Adrenal gland (tissue), 12 donors: Measurements from ENCODE around the gene LHFPL6. TPM values are rescaled to one million over a fixed set of nuclear protein-coding genes. Genes with fewer than 3 reads are reported as not detected.

ENCODE experiments used
- DNase-seq, 7 donors: peaks; one replicate each; pipeline ENCODE4 v3.0.0-alpha.2; 2019 to 2020
- H3K27ac ChIP-seq, 5 donors: fragments of 200-600 bp; sonication (generic) in 4 of 5; 1 replicate in 3 of 5; 2 replicates in 2 of 5; pipeline versions ENCODE4 v1.5.1 to v1.8.0; 2016 to 2020; ENCODE audit warnings: mild to moderate bottlenecking in 1 of 5
- H3K27me3 ChIP-seq: fragments of 200-600 bp; 2 replicates; pipeline ENCODE4 v1.8.0; 2021
- H3K36me3 ChIP-seq, 2 donors: fragments of 200-600 bp; replicated peaks in 1 of 2; 1 replicate in 1 of 2; 2 replicates in 1 of 2; pipeline versions ENCODE4 v1.5.1 to v1.8.0; 2018 to 2022
- H3K4me1 ChIP-seq, 2 donors: fragments of 200-600 bp; replicated peaks in 1 of 2; 1 replicate in 1 of 2; 2 replicates in 1 of 2; pipeline versions ENCODE4 v1.5.1 to v1.8.0; 2018 to 2021
- H3K4me3 ChIP-seq, 4 donors: fragments of 200-600 bp; sonication (generic) in 3 of 4; one replicate each; pipeline ENCODE4 v1.5.1; 2016 to 2018
- H3K9me3 ChIP-seq, 3 donors: fragments of 200-600 bp; sonication (generic) in 1 of 3; replicated peaks in 1 of 3; 1 replicate in 2 of 3; 2 replicates in 1 of 3; pipeline versions ENCODE4 v1.5.1 to v1.8.0; 2016 to 2021
- CTCF ChIP-seq, 6 experiments: fragments of 450-650 bp in 4 of 6; fragments of 200-600 bp in 2 of 6; sonication (generic) in 1 of 6; IDR thresholded peaks; 1 replicate in 5 of 6; 2 replicates in 1 of 6; pipeline versions ENCODE4 v1.5.1 to v1.8.0; 2016 to 2021; ENCODE audit warnings: antibody characterized with exemption in 6 of 6, mild to moderate bottlenecking in 2 of 6, moderate library complexity in 1 of 6
- POLR2A ChIP-seq, 2 donors: fragments of 450-650 bp; IDR thresholded peaks; one replicate each; pipeline ENCODE4 v1.6.1; 2017; ENCODE audit warnings: antibody characterized with exemption in 2 of 2, mild to moderate bottlenecking in 2 of 2, moderate library complexity in 1 of 2
- WGBS, 4 donors: extraction: QIAGEN DNeasy Blood & Tissue Kit in 2 of 4; methylation state at CpG; one replicate each; pipeline versions ENCODE4 v1.1.5 to v1.1.7; 2013 to 2017; 5-methylcytosine and 5-hydroxymethylcytosine counted together
- intact Hi-C, 2 donors: fragments of 100-400 bp; cut with DNase I; formaldehyde crosslinking; loops; one replicate each; pipeline versions ENCODE4 v1.14.1 to v1.15.0; 2022 to 2023
- polyA plus RNA-seq, 3 donors: library from polyadenylated mRNA; stranded (reverse); fragments of 200-250 nt in 2 of 3; fragments of 350-450 nt in 1 of 3; fragmentation: Illumina TruSeq in 1 of 3; extraction: RNeasy Lipid Tissue Mini Kit (QIAGEN cat#74804) in 1 of 3; gene quantifications; one replicate each; pipeline ENCODE4 v1.2.3, GENCODE V29; 2013 to 2014
- total RNA-seq, 9 donors: library from RNA; depleted of rRNA in 4 of 9; stranded (reverse); fragments of >200 nt in 4 of 9; fragments of 120-200 nt in 1 of 9; fragmentation: NEBNext Ultra II Directional in 1 of 9; extraction: Animal tissue kit (Norgen Biotek cat#: 25700) in 1 of 9; gene quantifications; one replicate each; pipeline versions ENCODE4 v1.1.0 to v1.2.4, GENCODE V29; 2013 to 2023
- donor health status: healthy with polysubstance abuse.
- donor health status: Bipolar disorder and iron deficiency.
- donor health status: DM: yes; HTN: yes; CAD: no.
- donor health status: DM: no; HTN: no; CAD: no.
- donor health status: DM: no; HTN: no; CAD: no.
- donor health status: DM: yes; HTN: yes; CAD: no.

The LHFPL6 gene
- total and polyA plus RNA-seq, 12 donors = 28.9 to 113 (median 46.6) TPM

GRCh38 chr13:39542361-39542760, 60.6 kb downstream of the LHFPL6 start:
- intact Hi-C loops = no loop called here
- WGBS, 4 donors = 91 to 100% (median 94%) methylated on average over 2 of the region's 2 CpGs
- no peak for TF ChIP-seq POLR2A (IDR thresholded peaks at IDR 0.05)
- no peak for TF ChIP-seq CTCF (IDR thresholded peaks at IDR 0.05)

GRCh38 chr13:39540929-39541605, 61.9 kb downstream of the LHFPL6 start:
- no peak for TF ChIP-seq CTCF (IDR thresholded peaks at IDR 0.05)
- no peak for TF ChIP-seq POLR2A (IDR thresholded peaks at IDR 0.05)
- no peaks in the 10 kb centered on the region for H3K36me3 ChIP-seq
- H3K4me3 ChIP-seq = no peak overlapping the region
- H3K27ac ChIP-seq = no peak overlapping the region
- H3K4me1 ChIP-seq = no peaks in the 10 kb centered on the region
- no peaks in the 10 kb centered on the region for H3K27me3 ChIP-seq
- no peak for DNase-seq
- 92 to 100% (median 100%) methylated on average over 1 of the region's 1 CpG for WGBS, 4 donors
- H3K9me3 ChIP-seq = no peaks in the 10 kb centered on the region
- intact Hi-C loops = no loop called here

More at GRCh38 chr13:39542361-39542760, 60.6 kb downstream of the LHFPL6 start:
- Histone ChIP-seq H3K36me3 (no peaks in the 10 kb centered on the region), H3K9me3 (no peaks in the 10 kb centered on the region), H3K4me3 (no peak overlapping the region), H3K4me1 (no peaks in the 10 kb centered on the region), H3K27ac (no peak overlapping the region), H3K27me3 (no peaks in the 10 kb centered on the region)
- DNase-seq = no peak

GRCh38 chr13:39538816-39539790, 63.9 kb downstream of the LHFPL6 start:
- DNase-seq = no peak
- intact Hi-C loops = no loop called here
- 88 to 94% (median 89%) methylated on average over 8 of the region's 8 CpGs for WGBS, 4 donors
- H3K4me1 ChIP-seq = peaks cover 0 to 9% of the 10 kb centered on the region in 2 donors
- H3K36me3 ChIP-seq = no peaks in the 10 kb centered on the region
- no peaks in the 10 kb centered on the region for H3K27me3 ChIP-seq
- no peaks in the 10 kb centered on the region for H3K9me3 ChIP-seq
- H3K4me3 ChIP-seq = no peak overlapping the region
- no peak overlapping the region for H3K27ac ChIP-seq
- TF ChIP-seq CTCF (IDR thresholded peaks at IDR 0.05) = no peak
- no peak for TF ChIP-seq POLR2A (IDR thresholded peaks at IDR 0.05)

GRCh38 chr13:39536906-39537305, 66.1 kb downstream of the LHFPL6 start:
- TF ChIP-seq POLR2A (IDR thresholded peaks at IDR 0.05) = no peak
- TF ChIP-seq CTCF (IDR thresholded peaks at IDR 0.05) = no peak
- Histone ChIP-seq H3K36me3 (no peaks in the 10 kb centered on the region), H3K27me3 (no peaks in the 10 kb centered on the region), H3K9me3 (no peaks in the 10 kb centered on the region), H3K4me3 (no peak overlapping the region), H3K27ac (no peak overlapping the region), H3K4me1 (peaks cover 0 to 9% of the 10 kb centered on the region in 2 donors)
- intact Hi-C loops = no loop called here
- 58 to 69% (median 61%) methylated on average over 7 of the region's 7 CpGs for WGBS, 4 donors
- no peak for DNase-seq
